GM19324 (cell line): Measurements from ENCODE around the gene PCBP3.

ENCODE experiments used
- ATAC-seq: cut with Tn5 transposase; IDR thresholded peaks from one replicate; pipeline ENCODE4 v1.9.1; 2021; ENCODE audit warnings: mild to moderate bottlenecking, moderate library complexity; ENCODE audit not compliant: unreplicated experiment, low FRiP score

The PCBP3 gene

DNA sequence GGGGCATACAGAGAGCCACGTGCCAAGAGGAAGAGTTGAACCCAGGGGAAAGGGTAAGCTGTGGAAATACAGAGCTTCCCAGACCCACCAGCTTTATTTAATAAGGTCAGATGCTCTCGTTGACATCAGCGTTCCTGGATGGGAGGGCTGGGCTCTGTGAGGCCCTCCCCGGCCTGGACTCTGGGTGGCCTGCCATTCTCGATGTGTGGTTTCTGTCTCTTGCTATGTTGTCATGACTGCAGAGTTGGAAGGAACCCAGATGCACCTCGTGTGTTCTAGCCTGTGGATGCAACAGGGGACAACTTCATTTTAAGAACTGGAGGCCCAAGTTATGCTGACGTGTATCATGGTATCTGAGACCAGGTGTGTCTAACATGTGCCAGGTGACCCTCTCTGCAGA, 101.7 kb downstream of the PCBP3 start:
- ATAC-seq: no peak

DNA sequence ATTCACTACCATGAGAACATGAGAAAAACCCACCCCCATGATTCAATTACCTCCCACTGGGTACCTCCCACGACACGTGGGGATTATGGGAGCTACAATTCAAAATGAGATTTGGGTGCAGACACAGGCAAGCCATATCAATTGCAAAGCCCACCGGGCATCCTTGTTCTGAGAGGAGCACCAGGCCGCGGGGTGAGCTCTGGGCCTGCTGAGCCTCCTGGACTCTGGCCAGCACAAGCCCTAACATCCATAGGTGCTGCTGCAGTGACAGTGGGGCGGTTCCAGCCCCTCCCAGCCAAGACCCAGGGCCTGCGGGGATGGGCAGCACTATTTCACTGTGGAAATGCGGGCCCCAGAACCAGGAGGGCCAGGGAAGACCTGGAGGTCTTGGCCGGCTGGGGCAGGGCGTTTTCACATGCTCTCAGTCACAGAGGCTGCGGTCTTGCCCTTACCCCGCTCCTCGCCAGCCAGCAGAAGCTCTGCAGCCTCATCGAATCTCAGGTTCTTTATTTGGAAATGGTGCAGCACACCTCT, 103.8 kb downstream of the PCBP3 start:
- no peak for ATAC-seq

GRCh38 chr21:45747802-45748445, 104.4 kb downstream of the PCBP3 start:
- no peak for ATAC-seq

DNA sequence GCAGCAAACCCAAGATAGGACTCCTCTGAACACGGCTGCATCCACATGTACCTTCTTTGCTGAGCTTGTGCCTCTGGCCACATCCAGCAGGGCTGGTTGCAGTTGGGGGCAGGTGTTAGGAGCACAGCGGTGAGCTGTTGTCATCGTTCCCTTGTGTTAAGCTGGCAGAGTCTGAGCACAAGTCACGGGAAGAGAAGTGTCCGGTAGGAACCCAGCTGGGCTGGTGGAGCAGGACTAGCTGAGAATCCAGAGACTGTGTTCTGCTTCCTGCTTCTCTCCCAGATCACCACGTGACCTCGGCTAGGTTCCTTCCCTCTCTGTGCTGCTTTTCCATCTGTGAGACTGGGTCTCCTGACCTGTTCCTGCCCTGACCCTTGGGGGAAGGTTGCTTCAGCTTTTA, 105.1 kb downstream of the PCBP3 start:
- no peak for ATAC-seq

- ATAC-seq: no peak
Measured at GRCh38 chr21:45749974-45750373, 106.4 kb downstream of the PCBP3 start.

DNA sequence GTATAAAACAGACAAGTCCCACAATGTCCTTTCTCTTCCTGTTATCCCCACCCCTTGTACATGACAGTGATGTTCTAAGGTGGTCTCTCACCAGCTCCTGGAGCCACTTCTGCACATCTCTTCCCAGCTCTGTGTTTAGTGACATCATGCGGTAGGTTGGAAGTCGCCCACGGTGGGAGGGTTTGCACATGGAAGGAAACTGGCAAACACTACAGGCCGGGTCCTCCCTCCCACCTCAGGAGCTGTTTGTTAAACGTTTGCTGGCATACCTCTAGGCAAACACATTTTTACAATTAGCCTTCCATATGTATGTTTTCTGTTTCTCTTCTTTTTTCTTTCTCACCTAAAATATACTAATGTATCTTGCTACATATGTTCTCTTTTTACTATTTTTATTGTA, 107.4 kb downstream of the PCBP3 start:
- no peak for ATAC-seq

DNA sequence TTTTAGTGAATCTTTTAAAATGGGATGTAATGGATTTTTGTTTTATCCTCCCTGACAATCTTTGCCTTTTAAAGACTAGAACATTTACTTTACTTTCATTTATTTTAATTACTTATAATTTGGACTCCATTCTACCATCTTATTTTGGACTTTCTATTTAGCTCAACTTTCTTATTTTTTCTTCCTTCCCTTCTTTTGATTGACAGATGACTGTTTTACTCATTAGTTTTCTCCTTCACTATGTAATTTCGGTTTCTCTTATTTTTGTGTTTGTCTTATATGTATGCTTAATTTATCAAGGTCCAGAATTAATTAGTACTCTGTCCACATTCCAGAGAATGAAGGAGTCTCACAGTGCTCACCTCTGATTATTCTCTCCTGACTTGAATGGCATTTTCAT, 109.9 kb downstream of the PCBP3 start:
- ATAC-seq: no peak

DNA sequence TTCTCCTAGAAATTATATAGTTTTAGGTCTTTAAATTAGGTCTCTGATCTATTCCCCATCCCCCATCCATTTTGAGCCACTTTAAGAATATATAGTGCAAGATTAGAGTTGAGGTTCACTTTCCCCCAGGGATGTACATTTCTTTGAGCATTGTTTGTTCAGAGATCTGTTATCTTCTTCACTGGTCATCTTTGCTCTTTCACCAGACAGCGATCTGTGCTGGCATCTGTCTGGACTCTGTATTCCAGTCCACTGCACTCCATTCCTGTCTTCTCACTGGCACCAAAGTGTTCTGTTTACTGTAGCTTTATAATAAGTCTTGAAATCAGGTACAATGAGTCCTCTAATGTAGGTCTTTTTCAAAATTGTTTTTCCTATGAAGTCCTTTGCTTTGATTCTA, 112.5 kb downstream of the PCBP3 start:
- no peak for ATAC-seq

DNA sequence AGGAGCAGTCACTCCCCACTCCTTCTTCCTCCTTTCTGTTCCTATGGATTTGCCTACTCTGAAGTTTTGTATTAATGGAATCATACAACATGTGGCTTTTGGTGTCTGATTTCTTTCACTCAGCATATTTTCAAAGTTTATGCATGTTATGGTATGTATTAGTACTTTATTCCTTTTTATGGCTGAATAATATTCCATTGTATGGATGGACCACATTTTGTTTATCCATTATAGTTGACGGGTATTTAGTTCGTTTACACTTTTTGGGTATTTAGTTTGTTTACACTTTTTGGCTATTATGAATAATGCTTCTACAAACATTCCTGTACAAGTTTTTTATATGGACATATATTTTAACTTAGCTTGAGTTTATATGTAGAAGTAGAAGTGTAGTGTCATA, 113.1 kb downstream of the PCBP3 start:
- no peak for ATAC-seq

- no peak for ATAC-seq
Measured at GRCh38 chr21:45761704-45762103, 118.2 kb downstream of the PCBP3 start.

GRCh38 chr21:45763074-45763473, 119.5 kb downstream of the PCBP3 start:
- no peak for ATAC-seq

DNA sequence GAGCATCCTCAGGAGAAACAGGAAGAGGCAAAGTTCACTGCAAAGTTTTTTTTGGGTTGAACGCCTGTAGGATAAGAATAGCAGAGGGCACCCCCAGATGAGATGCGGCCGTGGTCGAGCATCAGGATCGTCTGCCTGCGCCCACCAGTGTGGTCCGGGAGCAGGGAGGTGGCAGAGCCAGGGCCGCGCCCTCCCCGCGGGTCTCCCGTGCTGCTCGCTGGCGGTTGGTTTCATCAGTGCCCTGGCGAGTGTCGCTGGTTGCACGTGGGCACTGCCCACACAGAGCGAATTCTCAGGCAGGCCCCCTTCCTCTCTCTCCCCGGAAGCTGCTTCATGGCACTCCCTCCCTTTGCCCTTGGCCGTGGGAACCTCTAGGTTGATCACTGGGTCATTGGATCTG, 120.0 kb downstream of the PCBP3 start:
- ATAC-seq: no peak

DNA sequence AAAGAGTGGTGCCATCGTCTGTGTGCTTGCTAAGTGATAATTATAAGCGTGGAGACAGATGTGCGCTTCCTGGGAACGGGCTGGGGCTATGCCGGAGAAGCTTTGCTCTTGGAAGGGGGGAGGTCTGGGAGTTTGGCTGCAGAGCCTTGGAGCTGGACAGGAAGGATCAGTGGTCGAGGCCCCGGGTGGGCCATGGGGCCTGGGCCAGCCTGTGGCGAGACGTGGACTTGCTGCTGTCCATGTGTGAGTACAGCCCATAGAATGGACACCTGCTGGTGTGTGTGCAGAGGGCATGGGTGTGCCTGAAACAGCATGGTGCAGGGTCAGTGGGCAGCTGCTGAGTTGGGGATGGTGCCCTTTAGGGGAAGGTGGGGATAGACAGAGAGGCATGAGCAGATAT, 121.3 kb downstream of the PCBP3 start:
- ATAC-seq: no peak

DNA sequence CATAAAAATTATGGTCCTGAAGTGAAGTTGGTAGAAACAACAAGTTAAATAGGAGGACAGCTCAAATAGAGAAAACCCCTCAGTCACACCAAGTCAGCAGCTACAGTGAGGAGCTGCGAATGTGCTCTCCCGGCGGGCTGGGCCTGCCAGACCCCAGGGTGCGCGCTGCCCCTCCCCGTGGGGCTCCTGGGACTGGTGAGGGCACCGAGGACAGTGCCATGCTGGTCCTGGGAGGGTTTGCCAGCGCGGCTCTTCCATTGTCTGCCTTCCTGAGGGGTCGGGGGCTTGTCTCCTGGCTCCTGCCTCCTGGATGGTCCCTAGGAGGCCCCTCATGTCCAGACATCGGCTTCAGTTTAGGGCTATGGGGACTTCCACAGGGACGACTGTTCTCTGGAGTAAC, 121.8 kb downstream of the PCBP3 start:
- no peak for ATAC-seq

DNA sequence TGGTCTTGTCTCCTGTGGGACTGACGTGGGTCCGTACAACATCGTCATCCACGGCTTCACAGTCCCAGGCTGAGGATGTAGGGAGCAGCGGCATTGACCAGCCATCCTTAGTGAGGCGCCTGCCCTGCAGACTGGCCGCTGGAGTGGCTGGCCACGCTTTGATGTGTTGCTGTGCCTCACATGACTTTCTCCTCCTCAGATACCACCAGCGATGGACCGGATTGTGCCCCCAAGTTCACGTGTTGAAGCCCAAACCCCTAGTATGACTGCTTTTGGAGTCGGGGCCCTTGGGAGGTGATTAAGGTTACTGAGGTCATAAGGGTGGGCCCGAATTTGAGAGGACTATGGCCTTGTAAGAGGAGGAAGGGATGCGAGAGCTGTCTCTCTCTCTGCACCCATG, 122.5 kb downstream of the PCBP3 start:
- ATAC-seq: no peak

DNA sequence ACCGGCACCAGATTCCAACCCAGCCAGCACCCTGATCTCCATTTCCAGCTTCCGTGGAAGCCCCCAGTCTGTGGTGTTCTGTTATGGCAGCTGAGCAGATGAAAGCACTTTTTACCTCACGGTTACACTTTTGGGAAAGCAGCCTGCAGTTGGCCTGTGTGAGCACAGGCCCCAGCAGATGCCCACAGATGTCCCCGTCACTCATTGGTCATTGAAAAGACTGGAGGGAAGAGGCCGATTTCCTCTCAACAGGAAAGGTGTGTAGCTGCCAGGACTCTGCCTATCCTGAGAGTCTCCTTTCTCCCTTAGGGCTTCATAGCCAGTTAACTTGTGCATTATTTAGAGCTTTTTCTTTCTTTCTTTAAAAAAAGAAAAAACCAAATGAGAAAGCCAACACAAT, 123.0 kb downstream of the PCBP3 start:
- ATAC-seq: no peak

DNA sequence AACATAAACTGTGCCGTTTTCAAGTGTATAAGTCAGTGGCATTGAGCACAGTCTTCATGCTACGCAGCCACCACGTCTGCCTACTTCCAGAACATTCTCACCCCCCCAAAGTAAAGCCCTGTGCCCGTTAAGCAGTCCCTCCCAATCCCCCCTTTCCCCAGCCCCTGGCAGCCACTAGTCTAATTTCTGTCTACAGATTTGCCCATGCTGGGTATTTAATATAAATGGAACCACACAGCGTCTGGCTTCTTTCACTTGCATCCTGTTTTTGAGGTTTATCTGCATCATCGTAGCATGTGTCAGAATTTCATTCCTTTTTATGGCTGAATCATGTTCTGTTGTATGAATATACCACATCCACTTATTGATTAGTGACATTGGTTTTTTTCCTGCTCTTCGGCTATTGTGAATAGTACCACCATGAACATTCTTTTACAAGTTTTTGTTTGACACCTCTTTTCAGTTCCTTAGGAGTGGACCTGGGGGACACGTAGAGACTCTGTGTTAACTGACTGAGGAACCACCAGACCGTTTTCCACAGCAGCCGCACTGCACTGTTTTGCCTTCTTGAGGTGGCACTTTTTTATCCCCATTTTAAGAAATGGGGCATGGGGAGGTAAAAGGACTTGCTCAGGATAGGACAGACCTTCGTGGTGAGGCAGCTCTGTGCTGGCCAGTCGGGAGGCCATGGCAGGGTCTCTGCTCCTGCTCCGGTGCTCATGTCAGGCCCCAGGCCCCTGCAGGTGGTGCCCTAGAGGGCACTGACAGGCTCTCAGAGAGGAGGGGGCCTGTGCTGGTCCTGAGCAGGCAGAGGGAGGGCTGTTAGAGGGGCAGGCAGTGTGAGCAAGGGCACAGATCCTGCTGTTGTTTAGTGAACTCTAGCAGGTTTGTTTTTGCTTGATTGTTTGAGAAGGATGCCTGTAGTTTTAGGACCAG, 123.8 kb downstream of the PCBP3 start:
- ATAC-seq: no peak

DNA sequence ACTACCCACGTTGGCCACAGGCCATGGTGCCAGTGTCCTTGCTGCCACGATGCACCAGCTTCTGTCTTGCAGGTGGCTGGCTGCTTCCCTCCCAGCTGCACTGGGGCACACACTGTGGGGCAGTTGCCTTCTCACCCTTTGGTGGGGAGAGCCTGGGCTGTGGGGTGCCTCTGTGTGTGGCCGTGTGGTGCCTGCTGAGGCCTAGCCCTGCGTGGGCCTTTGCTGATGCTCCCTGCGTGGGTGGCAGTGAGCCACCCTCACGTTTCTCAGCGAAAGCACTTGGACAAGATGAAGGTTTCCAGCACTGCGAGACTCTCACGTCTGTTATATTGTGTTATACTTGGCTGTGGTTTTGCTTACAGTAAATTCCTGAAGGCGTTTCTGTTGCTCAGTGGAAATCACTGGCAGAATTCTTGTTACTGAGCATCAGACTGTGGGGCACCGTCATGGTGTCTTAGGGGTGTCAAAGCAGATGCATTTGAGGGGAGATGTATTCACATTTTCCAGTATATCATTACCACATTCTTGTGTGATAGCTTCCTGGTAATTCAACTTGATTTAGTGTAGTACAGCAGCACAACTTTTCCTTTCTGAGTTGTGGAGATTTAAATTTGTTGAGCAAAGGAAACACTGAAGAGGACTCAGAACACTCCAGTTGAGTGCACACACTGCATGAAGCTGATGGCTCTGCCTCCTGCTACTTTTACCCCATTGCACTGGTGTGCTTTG, 124.7 kb downstream of the PCBP3 start:
- no peak for ATAC-seq

- ATAC-seq: no peak
Measured at GRCh38 chr21:45768740-45769048, 125.2 kb downstream of the PCBP3 start.

DNA sequence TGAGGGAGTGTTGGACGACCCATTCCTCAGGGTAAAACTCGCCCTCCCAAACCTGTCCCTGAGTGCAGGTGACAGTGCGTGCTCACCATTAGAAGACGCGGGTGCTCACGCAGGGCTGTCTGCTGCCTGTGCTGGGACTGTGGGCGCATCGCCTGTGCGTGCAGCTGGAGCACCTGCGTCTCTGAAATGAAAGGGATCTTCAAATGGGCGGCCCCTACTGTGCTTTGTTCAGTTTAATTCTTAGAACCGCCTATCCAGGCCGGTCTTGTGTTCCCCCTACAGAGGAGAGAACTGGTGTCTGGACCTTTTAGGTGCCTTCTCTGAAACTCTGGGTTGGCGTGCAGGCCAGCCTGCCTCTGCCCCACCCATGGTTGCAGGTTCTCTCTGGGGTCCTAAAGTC, 125.8 kb downstream of the PCBP3 start:
- ATAC-seq: no peak

GRCh38 chr21:45769896-45770295, 126.4 kb downstream of the PCBP3 start:
- ATAC-seq: no peak
